GM18520 (cell line): ENCODE data around the gene IL17RA.

Experiments used
- ATAC-seq: cut with Tn5 transposase; IDR thresholded peaks from one replicate; pipeline ENCODE4 v1.9.1; 2021; ENCODE audit not compliant: unreplicated experiment

Gene IL17RA, protein sequence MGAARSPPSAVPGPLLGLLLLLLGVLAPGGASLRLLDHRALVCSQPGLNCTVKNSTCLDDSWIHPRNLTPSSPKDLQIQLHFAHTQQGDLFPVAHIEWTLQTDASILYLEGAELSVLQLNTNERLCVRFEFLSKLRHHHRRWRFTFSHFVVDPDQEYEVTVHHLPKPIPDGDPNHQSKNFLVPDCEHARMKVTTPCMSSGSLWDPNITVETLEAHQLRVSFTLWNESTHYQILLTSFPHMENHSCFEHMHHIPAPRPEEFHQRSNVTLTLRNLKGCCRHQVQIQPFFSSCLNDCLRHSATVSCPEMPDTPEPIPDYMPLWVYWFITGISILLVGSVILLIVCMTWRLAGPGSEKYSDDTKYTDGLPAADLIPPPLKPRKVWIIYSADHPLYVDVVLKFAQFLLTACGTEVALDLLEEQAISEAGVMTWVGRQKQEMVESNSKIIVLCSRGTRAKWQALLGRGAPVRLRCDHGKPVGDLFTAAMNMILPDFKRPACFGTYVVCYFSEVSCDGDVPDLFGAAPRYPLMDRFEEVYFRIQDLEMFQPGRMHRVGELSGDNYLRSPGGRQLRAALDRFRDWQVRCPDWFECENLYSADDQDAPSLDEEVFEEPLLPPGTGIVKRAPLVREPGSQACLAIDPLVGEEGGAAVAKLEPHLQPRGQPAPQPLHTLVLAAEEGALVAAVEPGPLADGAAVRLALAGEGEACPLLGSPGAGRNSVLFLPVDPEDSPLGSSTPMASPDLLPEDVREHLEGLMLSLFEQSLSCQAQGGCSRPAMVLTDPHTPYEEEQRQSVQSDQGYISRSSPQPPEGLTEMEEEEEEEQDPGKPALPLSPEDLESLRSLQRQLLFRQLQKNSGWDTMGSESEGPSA

DNA sequence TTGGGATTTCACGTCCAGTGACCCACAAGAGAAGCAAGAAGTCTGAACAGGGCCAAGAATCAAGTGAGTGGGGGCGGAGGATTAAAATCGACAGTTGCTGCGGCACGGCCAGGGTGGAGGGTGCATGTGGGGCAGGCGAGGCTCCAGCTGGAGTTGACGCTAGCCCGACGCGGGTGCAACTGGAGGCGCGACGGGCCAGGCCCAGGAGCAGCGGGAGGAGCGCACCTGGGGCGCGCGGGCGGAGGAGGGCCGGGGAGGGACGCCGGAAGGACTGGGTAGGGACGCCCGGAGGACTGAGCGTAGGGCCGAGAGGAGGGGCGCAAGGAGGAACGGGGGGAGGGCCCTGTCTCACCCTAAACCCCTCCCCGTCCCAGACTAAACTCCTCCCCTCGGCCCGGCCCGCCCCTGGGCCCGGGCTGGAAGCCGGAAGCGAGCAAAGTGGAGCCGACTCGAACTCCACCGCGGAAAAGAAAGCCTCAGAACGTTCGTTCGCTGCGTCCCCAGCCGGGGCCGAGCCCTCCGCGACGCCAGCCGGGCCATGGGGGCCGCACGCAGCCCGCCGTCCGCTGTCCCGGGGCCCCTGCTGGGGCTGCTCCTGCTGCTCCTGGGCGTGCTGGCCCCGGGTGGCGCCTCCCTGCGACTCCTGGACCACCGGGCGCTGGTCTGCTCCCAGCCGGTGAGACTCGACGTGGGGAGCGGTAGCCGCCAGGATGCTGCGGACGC lies at the start of gene IL17RA:
Gene IL17RA (plus strand): TSS at position 447 of the 723 bp plus-strand sequence. CDS start 92 bp downstream, at position 539.
- ATAC-seq, result peak; percentile 74

DNA sequence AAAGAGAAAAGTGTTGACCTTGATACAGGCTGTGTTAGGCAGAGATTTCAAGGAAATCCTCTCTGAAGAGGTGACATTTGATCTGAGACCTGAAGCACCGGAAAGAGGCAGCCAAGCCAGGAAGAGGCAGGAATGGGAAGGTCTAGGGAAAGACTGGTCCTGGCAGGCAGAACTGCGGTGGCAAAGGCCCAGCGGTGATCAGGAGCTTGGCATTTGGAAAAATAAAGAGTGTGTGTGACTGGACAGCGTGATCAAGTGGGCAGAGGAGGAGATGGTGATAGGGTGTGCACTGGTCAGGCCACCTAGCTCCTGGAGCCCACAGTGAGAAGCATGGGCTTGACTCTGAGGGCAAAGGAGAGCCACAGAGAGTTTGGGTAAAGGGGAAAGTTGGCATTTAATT lies 49.6 kb upstream of the IL17RA start:
- no peak for ATAC-seq

DNA sequence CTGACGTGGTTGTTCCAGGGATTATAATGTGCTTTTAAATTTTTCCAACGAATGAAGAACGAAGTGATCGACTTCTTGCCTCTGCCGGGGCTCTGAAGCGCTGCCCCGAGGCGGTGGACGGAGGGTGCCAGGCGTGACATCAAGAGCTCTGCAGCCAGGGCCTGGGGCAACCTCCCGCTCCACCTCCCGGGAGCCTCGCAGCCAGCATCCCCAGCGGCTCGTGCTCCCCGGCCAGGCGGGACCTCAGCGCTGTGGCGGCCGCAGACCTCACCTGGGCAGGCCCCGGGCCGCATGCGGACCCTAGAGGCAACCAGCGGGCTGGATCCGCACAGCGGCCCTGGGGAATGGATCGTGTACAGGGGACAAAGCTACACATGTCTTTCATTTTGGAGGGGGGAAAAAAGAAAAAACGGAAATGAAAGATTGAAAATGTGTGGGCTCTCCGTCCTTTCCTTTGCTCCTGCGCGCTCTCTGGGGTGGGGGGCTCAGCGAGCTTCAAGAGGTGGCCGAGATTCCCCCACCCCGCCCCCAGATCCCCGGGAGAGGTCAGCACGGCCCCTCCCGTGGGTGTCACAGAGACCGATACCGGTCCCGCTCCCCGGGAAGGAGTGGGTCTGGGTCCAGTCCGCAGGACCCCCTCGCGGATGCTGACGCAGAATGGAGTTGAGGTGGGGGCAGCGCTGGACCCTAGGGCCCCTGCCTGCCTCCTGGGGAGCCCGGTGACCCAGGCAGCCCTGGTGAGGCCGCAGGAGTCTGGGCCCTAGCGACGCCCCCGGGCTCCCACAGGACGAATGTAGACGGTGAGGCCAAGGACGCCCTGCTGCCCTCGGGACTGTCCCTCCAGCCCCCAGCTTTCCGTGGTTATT lies 48.6 kb upstream of the IL17RA start:
- peak; percentile 15 for ATAC-seq

DNA sequence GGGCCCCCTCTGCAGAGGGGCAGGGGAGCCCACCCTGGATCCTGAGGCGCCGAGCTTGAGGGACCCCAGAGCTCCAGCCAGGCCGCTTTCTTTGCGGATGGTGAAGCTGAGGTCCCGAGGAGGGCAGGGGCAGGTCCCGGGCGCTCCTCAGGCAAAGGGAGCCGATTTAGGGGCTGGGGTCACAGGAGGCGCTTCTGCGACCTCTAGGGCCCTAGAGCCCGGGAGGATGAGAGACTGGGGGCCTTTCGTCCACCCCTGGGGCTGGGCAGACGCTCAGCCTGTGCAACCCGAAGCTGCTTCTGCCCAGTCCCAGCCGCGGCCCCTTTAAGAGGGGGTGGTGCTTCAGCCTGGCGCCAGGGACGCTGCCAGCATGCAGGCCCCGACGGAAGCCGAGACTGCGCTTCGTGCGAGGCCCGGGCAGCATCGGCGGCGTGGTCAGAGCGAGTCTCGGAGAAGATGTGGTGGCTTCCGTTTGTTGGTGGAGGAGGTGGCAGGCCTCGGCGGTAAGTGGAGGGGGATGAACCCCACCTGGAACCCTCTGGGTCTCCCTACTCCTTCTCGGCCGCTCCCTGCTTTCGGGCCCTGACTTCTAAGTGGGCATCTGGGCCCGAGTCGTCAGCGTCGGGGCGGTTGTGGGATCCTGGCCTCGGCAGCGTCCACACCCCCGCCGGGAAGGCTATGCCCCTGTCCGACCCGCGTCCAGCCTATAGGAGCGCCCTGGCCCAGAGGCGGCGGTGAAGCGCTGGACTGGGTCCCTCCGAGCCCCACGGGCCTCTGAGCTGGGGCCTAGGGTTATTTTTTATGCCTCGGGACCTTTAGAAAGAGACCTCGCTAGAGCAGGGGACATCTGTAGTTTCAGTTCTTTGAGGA lies 47.7 kb upstream of the IL17RA start:
- ATAC-seq, result peak; percentile 54

DNA sequence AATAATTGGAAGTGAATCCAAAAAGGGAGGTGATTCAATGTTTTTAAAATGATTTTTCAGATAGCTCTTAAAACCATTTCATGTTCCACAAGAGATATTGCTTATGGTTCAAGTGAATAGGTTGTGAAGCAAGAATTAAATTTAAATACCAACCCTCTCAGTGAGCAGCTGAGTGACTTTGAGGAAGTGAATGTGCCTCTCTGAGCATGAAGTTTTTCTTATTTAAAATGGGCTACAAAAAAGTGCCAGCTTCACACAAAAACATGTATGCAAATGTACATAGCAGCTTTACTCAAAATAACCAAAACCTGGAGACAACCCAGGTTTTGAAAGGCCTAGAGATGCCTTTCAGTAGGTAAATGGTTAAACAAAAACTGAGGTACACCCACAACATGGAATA lies 41.3 kb upstream of the IL17RA start:
- no peak for ATAC-seq

DNA sequence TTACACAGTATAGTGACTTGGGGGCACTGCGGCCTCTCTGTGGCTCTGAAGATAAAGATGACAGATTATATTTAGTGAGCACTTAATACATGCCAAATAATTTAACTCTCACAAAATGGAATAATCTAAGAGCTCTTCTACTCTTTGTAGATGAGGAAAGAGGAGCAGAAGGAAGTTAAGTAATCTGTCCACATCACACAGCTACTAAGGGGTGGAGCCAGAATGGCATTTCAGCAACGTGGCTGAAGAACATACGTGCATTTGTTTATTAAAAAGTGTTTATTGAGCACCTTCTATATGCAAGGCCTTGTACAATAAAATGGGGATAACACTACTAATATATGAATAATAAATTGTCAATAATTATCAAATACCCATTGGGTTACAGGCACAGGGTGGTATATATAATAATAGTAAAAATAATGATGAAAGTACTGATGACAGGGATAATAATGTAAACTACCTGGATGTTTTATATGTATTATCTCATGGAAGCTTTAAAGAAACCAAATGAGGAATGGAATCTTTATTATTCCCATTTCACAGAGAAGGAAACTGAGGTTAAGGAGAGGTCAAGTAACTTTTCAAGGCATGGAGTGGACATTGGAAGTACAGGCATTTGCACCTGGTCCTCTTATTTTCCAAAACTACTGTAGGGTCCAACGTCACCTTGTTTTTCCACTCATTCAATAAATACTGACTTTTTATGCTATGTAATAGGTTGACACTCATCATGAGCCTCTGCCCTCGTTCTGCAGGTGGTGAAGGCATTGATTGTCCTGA lies 38.0 kb upstream of the IL17RA start:
- ATAC-seq, result no peak

DNA sequence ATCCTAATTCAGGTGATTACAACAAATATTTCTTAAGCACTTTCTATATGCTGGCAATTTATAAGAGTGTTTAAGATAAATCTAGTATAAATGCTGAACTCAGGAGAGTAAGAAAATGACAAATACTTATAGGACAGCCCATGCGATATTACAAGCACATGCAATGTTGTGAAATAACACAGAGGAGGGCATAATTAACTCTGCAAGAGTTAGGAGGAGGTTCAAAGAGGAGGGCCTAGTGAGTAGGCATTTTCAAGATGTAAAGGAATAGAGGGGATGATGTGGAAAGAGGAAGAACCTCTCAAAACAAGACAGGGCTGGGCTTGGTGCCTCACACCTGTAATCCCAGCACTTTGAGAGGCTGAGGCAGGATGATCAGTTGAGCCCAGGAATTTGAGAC lies 37.1 kb upstream of the IL17RA start:
- no peak for ATAC-seq

DNA sequence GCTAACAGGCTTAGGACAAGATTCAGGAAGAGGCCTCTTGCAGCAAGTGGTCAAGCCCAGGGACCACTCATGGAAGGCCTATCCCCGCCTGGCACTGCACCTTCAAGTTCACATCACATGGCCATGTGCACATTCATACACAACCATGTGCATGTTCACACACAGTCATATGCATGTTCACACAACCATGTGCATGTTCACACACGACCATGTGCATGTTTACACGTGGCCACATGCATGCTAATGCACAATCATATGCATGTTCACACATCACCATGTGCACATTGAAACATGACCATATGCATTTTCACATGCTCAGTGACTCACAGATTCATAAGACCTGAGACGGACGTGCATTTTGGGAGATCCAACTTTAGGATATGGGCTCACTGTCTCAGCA lies 28.7 kb upstream of the IL17RA start:
- ATAC-seq, result no peak

DNA sequence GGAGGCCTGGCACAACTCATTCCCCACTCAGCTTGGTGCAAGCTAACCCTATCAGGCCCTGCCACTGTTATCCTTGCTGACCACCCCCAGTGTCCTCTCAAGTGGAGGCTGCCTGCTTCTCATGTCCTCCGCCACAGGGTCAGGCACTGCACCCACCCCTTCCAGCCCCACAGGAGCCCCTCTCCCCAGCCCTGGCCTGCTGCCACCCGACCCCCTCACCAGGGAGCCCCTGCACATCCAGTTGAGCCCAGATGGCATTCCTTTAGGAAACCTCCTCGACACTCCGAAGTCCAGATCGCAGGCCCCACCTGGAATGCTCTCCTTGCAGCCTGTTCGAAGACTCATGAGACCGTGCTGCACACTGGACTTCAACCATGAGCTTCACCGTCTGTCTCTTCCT lies 28.0 kb upstream of the IL17RA start:
- no peak for ATAC-seq

DNA sequence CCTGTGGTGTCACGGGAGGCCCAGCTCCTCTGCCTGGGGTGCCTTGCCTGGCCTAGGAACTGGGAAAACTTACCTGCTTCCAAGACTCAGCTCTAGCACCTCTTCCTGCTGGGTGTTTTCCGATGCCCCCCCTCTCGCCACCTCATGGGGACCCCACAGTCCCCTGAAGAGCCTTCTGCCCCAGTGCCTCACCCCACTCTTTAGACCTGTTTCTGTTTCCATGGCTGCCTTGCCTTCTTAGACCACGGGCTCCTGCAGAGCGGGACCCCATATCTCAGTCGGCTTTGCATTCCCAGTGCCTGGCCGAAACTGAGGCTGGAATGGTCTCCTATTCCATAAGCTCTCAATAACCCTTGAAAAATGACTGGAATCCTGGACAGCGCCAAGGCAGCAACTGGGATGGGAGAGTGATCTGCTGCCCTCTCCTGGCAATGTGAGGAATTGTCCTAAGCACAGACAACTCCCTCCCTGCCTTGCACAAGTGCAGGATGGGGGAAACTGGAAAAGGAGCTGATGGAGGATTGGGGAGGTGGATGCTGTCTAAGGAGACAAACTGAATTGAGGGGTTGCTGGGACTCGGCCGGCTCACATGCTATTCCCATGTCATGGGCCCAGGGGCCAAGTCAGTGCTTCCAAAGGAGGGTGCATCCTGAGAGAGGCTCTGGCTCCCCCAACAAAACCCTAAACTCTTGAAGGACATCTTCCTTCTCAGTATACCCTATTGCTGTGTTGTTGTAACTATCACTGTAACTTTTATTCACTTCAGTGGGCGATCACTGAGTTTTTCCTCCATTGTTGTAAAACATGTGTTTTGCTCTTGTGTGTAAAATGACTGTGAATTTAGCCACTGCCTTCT lies 26.6 kb upstream of the IL17RA start:
- ATAC-seq, result no peak

DNA sequence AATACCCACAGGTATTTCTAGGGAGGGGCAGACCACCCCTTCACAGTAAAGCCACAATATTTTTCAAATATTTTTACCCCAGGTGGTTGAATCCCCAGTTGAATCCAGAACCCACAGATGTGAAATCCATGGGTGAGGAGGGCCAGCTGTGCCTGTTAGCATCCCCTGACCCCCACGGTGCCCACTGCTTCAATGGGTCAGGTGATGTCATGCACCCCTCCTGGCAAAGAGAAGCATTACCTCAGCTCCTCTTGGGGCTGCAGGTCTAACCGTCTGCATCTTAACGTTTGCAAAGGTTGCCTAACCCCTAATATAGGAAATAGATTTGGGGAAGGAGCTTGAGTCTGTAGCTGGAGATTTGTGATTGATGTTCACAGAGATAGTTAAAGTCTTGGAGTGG lies 24.7 kb upstream of the IL17RA start:
- ATAC-seq, result no peak

DNA sequence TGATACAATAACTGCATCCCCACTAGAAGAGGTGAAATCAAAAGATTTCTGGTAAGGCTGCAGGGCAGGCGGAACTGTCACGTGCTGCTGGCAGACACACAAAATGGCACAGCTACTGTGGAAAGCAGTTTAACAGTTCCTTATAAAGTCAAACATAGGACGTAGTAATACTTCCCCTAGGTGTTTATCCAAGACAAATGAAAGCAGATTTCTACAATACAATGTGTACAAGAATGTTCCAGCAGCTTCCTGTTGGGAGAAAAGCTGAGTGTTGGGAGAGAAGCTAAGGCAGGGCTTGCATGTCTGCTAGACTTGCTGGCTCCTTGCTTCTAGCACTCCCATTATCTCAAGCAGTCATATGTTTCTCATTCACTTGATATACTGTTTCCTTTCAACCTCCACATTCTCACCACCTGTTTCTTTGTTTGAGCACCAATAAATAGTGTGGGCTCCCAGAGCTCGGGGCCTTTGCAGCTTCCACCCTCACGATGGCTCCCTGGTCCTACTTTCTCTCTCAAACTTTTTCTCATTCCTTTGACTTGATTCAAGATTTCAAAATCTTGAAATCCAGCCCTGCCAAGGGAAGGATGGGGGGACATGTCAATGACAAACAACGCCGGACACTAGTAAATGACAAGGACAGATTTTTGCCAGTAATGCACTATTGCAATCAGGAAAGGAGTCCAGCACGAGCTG lies 21.2 kb upstream of the IL17RA start:
- ATAC-seq, result no peak

DNA sequence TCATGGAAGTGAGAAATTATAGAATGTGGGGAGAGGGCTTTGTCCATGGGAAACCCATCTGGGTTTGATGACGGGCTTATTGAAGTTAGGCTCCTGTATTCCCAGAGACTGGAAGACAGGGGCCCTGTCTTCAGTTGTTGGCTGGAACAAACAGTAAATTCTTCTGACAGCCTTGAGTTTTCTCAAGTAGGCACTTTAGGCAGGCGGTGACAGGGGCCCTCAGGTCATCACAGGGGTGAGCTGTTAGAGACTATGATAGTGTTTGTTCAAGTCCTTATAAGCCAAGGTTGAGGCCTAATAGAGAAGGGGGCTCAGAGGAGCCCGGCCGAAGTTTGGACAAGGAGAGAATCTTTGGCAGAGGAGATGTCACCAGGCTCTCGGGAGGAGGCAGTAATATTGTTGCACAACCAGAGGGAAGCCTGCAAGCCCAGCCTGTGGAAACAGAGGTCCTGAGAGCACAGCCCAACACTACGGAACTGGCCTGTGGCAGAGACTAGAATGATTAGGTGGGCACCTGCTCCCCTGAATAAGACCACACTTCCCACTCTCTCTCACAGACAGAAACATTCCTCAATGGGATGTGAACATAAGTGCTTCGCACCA lies 20.2 kb upstream of the IL17RA start:
- no peak for ATAC-seq

DNA sequence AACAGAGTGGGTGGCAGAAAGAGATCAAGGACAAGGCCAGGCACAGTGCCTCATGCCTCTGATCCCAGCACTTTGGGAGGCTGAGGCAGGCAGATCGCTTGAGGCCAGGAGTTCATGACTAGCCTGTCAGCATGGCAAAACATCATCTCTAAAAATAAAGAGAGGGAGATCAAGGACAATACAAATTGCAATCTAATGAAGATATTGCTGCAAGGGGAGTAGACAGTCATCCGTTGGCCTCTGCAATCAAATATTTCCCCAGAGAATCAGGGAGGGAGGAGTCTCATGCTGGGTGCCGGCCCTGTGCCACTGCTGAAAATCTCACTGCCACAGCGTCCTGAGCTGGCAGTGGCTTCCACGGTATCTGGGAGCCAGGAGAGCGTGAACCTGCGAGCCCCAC lies 19.4 kb upstream of the IL17RA start:
- ATAC-seq, result no peak

DNA sequence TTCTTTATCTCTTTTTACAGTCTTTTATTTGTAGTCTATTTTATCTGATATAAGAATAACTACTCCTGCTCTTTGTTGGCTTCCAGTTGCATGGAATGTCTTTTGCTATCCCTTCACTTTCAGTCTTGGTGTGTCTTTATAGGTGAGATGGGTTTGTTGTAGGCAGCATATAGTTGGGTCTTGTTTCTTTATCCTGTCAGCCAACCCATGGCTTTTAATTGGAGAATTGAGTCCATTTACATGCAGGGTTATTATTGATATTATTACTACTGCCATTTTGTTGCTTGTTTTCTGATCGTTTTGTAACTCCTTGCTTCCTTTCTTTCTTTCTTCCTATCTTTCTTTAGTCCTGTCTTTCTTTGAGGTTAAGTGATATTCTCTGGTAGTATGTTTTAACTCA lies 11.9 kb upstream of the IL17RA start:
- ATAC-seq, result no peak

DNA sequence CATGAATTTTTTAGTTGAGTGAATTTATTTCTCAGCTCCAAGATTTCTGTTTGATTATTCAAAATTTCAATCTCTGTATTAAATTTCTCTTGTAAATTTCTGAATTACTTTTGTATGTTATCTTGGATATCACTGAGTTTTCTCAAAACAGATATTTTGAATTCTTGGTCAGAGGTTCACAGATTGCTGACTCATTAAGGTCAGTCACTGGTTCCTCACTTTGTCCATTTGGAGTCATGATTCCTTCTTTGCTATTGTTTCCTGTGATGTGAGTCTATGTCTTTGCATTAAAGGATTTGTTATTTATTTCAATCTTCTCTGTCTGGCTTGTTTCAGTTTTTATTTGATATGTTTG lies 10.2 kb upstream of the IL17RA start:
- ATAC-seq, result no peak

DNA sequence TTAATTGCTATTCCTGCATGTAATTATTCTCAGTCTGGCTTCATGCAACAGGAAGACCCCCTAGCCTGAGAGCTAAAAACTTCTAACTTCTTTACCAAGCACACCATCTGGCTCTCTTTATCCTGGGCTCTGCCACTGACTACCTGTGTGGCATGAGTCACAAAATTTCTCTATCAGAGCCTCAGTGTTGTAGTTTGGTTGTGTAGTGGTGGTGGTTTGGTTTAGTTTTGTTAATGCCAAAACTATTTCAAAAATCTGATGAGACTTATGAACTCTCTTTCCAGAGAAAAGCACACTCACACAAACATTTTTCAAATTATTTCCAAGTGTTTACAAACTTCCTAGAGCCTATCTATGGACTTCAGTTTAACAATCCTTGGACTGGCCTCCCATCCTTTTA lies 7.5 kb upstream of the IL17RA start:
- ATAC-seq, result no peak
